Measurements from ENCODE around the gene KRTAP5-4. TPM values are rescaled to one million over a fixed set of nuclear protein-coding genes. Genes with fewer than 3 reads are reported as not detected.

Gene KRTAP5-4
- total and polyA plus RNA-seq, 2 donors (not counting 1 experiment from before 2014, with no cell fraction given): not detected

GRCh38 chr11:1652026-1652425 is 30.1 kb upstream of the KRTAP5-4 start:
- DNase-seq: no peak
- no peak overlapping the region for H3K27ac Mint-ChIP-seq

More at GRCh38 chr11:1652026-1652425, 30.1 kb upstream of the KRTAP5-4 start:
- H2AFZ ChIP-seq (ENCODE audit: insufficient read depth, low read depth, low read length, poor library complexity, severe bottlenecking): no peak overlapping the region
- no peaks in the 10 kb centered on the region for H3K9me3 ChIP-seq (ENCODE audit: control extremely low read depth in 1 of 3, control insufficient read depth in 2 of 3, insufficient read depth in 1 of 3, low read length in 2 of 3)
- intact Hi-C loops (cut with micrococcal nuclease): loop anchor here (1.0 to 5.0 kb wide), 2 partner anchors 40 to 499 kb away; no protein-coding TSS in a partner anchor
- WGBS (ENCODE audit: insufficient coverage): 92% methylated on average over 18 of the region's 19 CpGs
- peaks cover 0 to 22% (median 4%) of the 10 kb centered on the region in 4 experiments for H3K27me3 ChIP-seq (replicated peaks in 1 of 4; ENCODE audit: control extremely low read depth in 1 of 4, control insufficient read depth in 3 of 4, insufficient read depth in 4 of 4, low read length in 3 of 4)
- no peak for ATAC-seq (ENCODE audit: low read depth)
- peaks cover 39% of the 10 kb centered on the region for H3K27me3 Mint-ChIP-seq
- no peak for TF ChIP-seq CTCF (IDR thresholded peaks at IDR 0.05)
- no peak for TF ChIP-seq EZH2 (IDR thresholded peaks at IDR 0.05; ENCODE audit: borderline replicate concordance, insufficient read depth, low read depth, low read length, poor library complexity, severe bottlenecking)
- no peaks in the 10 kb centered on the region for H3K9me3 Mint-ChIP-seq (ENCODE audit: insufficient read depth)
- no peak overlapping the region for H3K4me3 Mint-ChIP-seq
- H3K79me2 ChIP-seq (ENCODE audit: control insufficient read depth, insufficient read depth, low read length): no peaks in the 10 kb centered on the region
- no peak overlapping the region for H3K4me3 ChIP-seq (ENCODE audit: control extremely low read depth in 1 of 5, extremely low read depth in 1 of 5, insufficient read depth in 1 of 5, low read depth in 2 of 5, low read length in 4 of 5)
- no peak overlapping the region for H3K4me2 ChIP-seq (replicated peaks; ENCODE audit: low read depth, low read length, poor library complexity, severe bottlenecking)
- H3K9ac ChIP-seq (ENCODE audit: low read length): no peak overlapping the region
- ChIA-PET CTCF (interaction anchor here (0.9 to 4.5 kb wide), 34 partner anchors 8 to 879 kb away, joined by 3 to 135 read pairs (median 5); partner anchors contain the start of genes KRTAP5-6 and SYT8), POLR2A (interaction anchor here (0.5 kb wide), 1 partner anchor 124 kb away, joined by 3 read pairs; no protein-coding TSS in a partner anchor)
- H4K20me1 ChIP-seq (ENCODE audit: control insufficient read depth, insufficient read depth, low read length, poor library complexity, severe bottlenecking): no peaks in the 10 kb centered on the region
- H3K27ac ChIP-seq (ENCODE audit: low read length in 2 of 2): no peak overlapping the region
- no peaks in the 10 kb centered on the region for H3K4me1 Mint-ChIP-seq
- peaks cover 0 to 6% of the 10 kb centered on the region in 2 donors for H3K4me1 ChIP-seq (ENCODE audit: control insufficient read depth in 2 of 2, insufficient read depth in 2 of 2, low read length in 2 of 2)
- no peaks in the 10 kb centered on the region for H3K36me3 ChIP-seq (replicated peaks in 1 of 2; ENCODE audit: control extremely low read depth in 1 of 2, control insufficient read depth in 1 of 2, extremely low read depth in 1 of 2, insufficient read depth in 2 of 2, low read length in 1 of 2)

All from B cell (primary cell).